ENCODE results near the gene CEACAM20.
A peak's percentile ranks its signal among the peaks of the same experiment; 100 is the strongest.

The CEACAM20 gene

DNA sequence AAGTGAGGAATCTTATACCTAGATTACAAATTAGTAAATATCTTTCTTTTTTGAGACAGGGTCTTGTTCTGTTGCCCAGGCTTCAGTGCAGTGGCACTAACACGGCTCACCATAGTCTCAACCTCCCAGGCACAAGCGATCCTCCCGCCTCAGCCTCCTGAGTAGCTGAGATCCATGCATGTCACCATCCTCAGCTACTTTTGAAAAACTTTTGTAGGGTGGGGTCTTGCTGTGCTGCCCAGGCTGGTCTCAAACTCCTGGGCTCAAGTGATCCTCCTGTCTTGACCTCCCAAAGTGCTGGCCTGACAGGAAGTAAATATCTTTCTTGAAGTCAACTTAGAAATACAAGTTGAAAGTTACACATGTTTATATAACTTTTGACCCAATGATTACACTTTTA, 20.0 kb upstream of the CEACAM20 start:
- CTCF ChIA-PET = interaction anchor here (1.1 kb wide), 1 partner anchor 27 kb away, joined by 3 read pairs; no protein-coding TSS in a partner anchor
- no peak for DNase-seq (ENCODE audit: low spot score)
- no peak overlapping the region for H3K27ac ChIP-seq
- no peak for TF ChIP-seq CTCF (conservative IDR thresholded peaks at IDR 0.05; ENCODE audit: low read depth)
- POLR2A ChIA-PET (ENCODE audit: low non-redundant PET) = no interaction called here

GRCh38 chr19:44548736-44549135, 19.3 kb upstream of the CEACAM20 start:
- TF ChIP-seq CTCF (conservative IDR thresholded peaks at IDR 0.05; ENCODE audit: low read depth) = no peak
- CTCF ChIA-PET = no interaction called here
- POLR2A ChIA-PET (ENCODE audit: low non-redundant PET) = no interaction called here
- no peak overlapping the region for H3K27ac ChIP-seq
- DNase-seq (ENCODE audit: low spot score) = peak; percentile 13

DNA sequence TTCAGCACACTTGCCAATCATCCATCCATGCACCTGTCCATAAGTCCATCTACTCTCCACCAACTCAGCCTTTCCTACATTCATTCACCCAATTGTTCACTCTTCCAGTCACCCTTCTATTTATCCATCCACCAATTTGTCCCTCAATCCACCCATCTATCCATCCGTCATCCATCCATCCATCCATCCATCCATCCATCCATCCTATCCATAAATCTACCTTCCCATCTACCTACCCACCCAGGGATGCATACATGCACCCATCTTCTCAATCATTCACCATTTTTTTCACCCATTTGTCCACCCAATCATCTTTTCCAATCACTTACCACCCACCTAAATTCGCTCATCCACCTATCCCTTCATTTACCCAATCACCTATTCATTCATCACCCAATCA, 14.6 kb upstream of the CEACAM20 start:
- no peak overlapping the region for H3K27ac ChIP-seq
- CTCF ChIA-PET = no interaction called here
- POLR2A ChIA-PET (ENCODE audit: low non-redundant PET) = no interaction called here
- DNase-seq (ENCODE audit: low spot score) = no peak
- no peak for TF ChIP-seq CTCF (conservative IDR thresholded peaks at IDR 0.05; ENCODE audit: low read depth)

GRCh38 chr19:44542671-44543070, 13.2 kb upstream of the CEACAM20 start:
- no peak for TF ChIP-seq CTCF (conservative IDR thresholded peaks at IDR 0.05; ENCODE audit: low read depth)
- DNase-seq (ENCODE audit: low spot score) = no peak
- no peak overlapping the region for H3K27ac ChIP-seq
- ChIA-PET CTCF (interaction anchor here (0.7 kb wide), 1 partner anchor 101 kb away, joined by 3 read pairs; the partner anchor contains the start of gene PVR), POLR2A (ENCODE audit: low non-redundant PET) (no interaction called here)

- POLR2A ChIA-PET (ENCODE audit: low non-redundant PET) = no interaction called here
- no peak overlapping the region for H3K27ac ChIP-seq
- CTCF ChIA-PET = interaction anchor here (0.7 kb wide), 1 partner anchor 105 kb away, joined by 3 read pairs; no protein-coding TSS in a partner anchor
- no peak for TF ChIP-seq CTCF (conservative IDR thresholded peaks at IDR 0.05; ENCODE audit: low read depth)
- DNase-seq (ENCODE audit: low spot score) = no peak
Measured at GRCh38 chr19:44540736-44541135, 11.3 kb upstream of the CEACAM20 start.

GRCh38 chr19:44539991-44540390, 10.5 kb upstream of the CEACAM20 start:
- H3K27ac ChIP-seq = no peak overlapping the region
- TF ChIP-seq CTCF (conservative IDR thresholded peaks at IDR 0.05; ENCODE audit: low read depth) = no peak
- DNase-seq (ENCODE audit: low spot score) = no peak
- ChIA-PET CTCF (no interaction called here), POLR2A (ENCODE audit: low non-redundant PET) (no interaction called here)
